Prostate gland (tissue), 2 donors: ENCODE measurements around the gene G2E3. TPM values are rescaled to one million over a fixed set of nuclear protein-coding genes. Genes with fewer than 3 reads are reported as not detected.
"Not testable (repeated sequence)": the region's sequence is repeated elsewhere in the genome, so short reads cannot be mapped to it uniquely, and the experiment has no call there.

ENCODE experiments used
- DNase-seq: peaks from one replicate; pipeline ENCODE4 v3.0.0-alpha.2; 2019; ENCODE audit warnings: low spot score
- H3K27ac ChIP-seq, 2 donors: fragments of 200-600 bp; sonication (generic); 2 replicates each; pipeline ENCODE4 v1.5.1; 2017 to 2019
- H3K27me3 ChIP-seq: fragments of 200-600 bp; sonication (generic); replicated peaks from 2 replicates; pipeline ENCODE4 v1.5.1; 2019; ENCODE audit not compliant: insufficient read depth
- H3K36me3 ChIP-seq, 2 donors: fragments of 200-600 bp; sonication (generic); 1 replicate in 1 of 2; 2 replicates in 1 of 2; pipeline versions ENCODE4 v1.5.1 to v1.8.1; 2017 to 2019
- H3K4me1 ChIP-seq: fragments of 200-600 bp; sonication (generic); replicated peaks from 2 replicates; pipeline ENCODE4 v1.5.1; 2019
- H3K4me3 ChIP-seq, 2 donors: fragments of 200-600 bp; sonication (generic); 2 replicates each; pipeline ENCODE4 v1.5.1; 2017 to 2019
- H3K9me3 ChIP-seq: fragments of 200-600 bp; sonication (generic); 2 replicates; pipeline ENCODE4 v1.5.1; 2017
- POLR2A ChIP-seq: fragments of 450-650 bp; IDR thresholded peaks from one replicate; pipeline ENCODE4 v1.6.1; 2016; ENCODE audit warnings: antibody characterized with exemption, mild to moderate bottlenecking
- POLR2AphosphoS5 ChIP-seq: sonication (generic); formaldehyde crosslinking; IDR thresholded peaks from one replicate; pipeline ENCODE4 v1.6.1; 2017; ENCODE audit warnings: antibody characterized with exemption
- WGBS: methylation state at CpG from one replicate; pipeline ENCODE4 v1.1.5; 2018; 5-methylcytosine and 5-hydroxymethylcytosine counted together
- intact Hi-C: fragments of 100-400 bp; cut with DNase I; formaldehyde crosslinking; loops from one replicate; pipeline ENCODE4 v1.14.2; 2022
- total RNA-seq, 2 donors: library from RNA; depleted of rRNA; stranded (reverse); fragments of >200 nt; gene quantifications; one replicate each; pipeline ENCODE4 v1.1.0, GENCODE V29; 2016
- TF ChIP-seq, protein P1 (sequence below), 4 experiments: fragments of 200-600 bp in 2 of 4; fragments of 450-650 bp in 2 of 4; sonication (generic) in 2 of 4; IDR thresholded peaks; 1 replicate in 3 of 4; 2 replicates in 1 of 4; pipeline ENCODE4 v1.5.1; 2016 to 2019; ENCODE audit warnings: antibody characterized with exemption in 4 of 4, mild to moderate bottlenecking in 2 of 4, moderate library complexity in 2 of 4

The G2E3 gene
- total RNA-seq, 2 donors from 2014 or later = 10.4 to 11.6 TPM

DNA sequence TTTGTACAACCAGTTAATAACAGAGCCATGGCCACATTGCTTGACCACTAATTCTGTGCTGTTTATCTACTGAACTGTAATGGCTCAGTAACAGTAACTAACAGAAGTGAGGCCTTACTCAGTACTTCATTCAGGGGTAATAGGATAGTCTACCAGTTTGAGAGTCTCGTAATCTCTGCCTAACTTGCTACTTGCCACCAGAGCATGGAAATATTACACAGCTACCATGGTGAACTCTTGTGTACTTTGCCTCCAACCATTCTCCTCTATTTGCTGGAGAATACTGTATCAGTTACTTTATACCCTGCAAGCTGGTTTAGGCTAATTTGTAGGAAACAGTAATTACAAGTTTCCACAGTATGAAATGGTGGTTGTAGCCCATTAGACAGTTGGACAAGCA, 73.8 kb downstream of the G2E3 start:
- no peak for DNase-seq
- no peaks in the 10 kb centered on the region for H3K27me3 ChIP-seq
- 100% methylated on average over 1 of the region's 1 CpG for WGBS
- intact Hi-C loops = no loop called here
- no peak overlapping the region for H3K4me3 ChIP-seq
- no peaks in the 10 kb centered on the region for H3K9me3 ChIP-seq
- no peak for TF ChIP-seq POLR2A
- no peaks in the 10 kb centered on the region for H3K36me3 ChIP-seq
- H3K4me1 ChIP-seq = no peaks in the 10 kb centered on the region
- H3K27ac ChIP-seq = no peak overlapping the region

DNA sequence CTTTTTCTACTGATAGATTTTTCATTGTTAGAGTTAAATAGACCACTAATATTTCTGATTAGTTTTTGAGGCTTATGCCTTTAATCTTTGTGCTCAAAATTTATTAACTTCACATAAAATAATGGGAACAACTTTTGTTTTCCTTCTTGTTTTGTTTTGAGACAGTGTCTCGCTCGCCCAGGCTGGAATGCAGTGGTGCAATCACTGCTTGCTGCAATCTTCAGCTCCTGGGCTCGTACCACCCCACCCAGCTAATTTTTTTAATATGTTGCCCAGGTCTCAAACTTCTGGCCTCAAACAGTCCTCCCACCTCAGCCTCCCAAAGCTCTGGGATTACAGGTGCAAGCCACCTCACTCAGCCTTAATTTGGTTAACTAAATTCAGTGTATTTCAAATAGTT, 80.0 kb downstream of the G2E3 start:
- Histone ChIP-seq H3K36me3 (no peaks in the 10 kb centered on the region), H3K4me3 (no peak overlapping the region), H3K4me1 (no peaks in the 10 kb centered on the region), H3K27me3 (no peaks in the 10 kb centered on the region), H3K9me3 (no peaks in the 10 kb centered on the region), H3K27ac (no peak overlapping the region)
- intact Hi-C loops = no loop called here
- WGBS = 86% methylated on average over 3 of the region's 3 CpGs
- no peak for DNase-seq
- TF ChIP-seq POLR2A (no peak), POLR2AphosphoS5 (no peak)
- TF ChIP-seq, protein P1, sequence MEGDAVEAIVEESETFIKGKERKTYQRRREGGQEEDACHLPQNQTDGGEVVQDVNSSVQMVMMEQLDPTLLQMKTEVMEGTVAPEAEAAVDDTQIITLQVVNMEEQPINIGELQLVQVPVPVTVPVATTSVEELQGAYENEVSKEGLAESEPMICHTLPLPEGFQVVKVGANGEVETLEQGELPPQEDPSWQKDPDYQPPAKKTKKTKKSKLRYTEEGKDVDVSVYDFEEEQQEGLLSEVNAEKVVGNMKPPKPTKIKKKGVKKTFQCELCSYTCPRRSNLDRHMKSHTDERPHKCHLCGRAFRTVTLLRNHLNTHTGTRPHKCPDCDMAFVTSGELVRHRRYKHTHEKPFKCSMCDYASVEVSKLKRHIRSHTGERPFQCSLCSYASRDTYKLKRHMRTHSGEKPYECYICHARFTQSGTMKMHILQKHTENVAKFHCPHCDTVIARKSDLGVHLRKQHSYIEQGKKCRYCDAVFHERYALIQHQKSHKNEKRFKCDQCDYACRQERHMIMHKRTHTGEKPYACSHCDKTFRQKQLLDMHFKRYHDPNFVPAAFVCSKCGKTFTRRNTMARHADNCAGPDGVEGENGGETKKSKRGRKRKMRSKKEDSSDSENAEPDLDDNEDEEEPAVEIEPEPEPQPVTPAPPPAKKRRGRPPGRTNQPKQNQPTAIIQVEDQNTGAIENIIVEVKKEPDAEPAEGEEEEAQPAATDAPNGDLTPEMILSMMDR (IDR thresholded peaks at IDR 0.05) = no peak

DNA sequence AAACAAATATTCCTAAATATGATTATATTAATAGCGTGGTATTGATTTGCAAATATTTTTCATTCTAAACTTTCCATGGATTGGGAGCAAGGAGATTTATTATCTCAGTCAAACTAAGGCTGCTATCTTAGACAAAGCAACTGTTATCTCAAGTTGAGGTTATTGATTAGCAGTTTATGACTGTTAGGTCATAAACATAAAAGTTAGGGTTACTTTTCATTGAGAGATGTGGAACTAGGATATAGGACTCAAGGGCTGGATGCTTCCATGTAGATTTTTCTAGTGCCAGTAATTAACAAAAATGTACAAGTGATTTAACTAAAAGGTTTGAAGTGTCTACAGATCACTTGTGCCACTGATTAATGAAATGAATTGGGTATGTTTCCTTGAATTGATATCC, 82.2 kb downstream of the G2E3 start:
- 91% methylated on average over 1 of the region's 1 CpG for WGBS
- intact Hi-C loops = no loop called here
- H3K27ac ChIP-seq = no peak overlapping the region
- no peaks in the 10 kb centered on the region for H3K36me3 ChIP-seq
- TF ChIP-seq POLR2A (no peak), POLR2AphosphoS5 (no peak)
- TF ChIP-seq, protein P1 (IDR thresholded peaks at IDR 0.05) = no peak
- no peak for DNase-seq
- H3K4me3 ChIP-seq = no peak overlapping the region
- H3K9me3 ChIP-seq = no peaks in the 10 kb centered on the region
- H3K27me3 ChIP-seq = no peaks in the 10 kb centered on the region
- H3K4me1 ChIP-seq = no peaks in the 10 kb centered on the region

DNA sequence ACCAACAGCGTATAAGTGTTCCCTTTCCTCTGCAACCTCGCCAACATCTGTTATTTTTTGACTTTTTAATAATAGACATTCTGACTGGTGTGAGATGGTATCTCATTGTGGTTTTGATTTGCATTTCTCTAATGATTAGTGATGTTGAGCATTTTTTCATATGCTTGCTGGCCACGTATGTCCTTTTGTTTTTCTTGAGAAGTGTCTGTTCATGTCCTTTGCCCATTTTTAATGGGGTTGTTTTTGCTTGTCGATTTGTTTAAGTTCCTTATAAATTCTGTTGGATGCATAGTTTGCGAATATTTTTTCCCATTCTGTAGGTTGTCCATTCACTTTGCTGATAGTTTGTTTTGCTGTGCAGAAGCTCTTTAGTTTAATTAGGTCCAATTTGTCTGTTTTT, 85.5 kb downstream of the G2E3 start:
- H3K27me3 ChIP-seq, intact Hi-C loops, H3K27ac ChIP-seq, H3K4me3 ChIP-seq, H3K9me3 ChIP-seq, H3K4me1 ChIP-seq, H3K36me3 ChIP-seq, DNase-seq: not testable (repeated sequence)
- WGBS = 95% methylated on average over 5 of the region's 5 CpGs

DNA sequence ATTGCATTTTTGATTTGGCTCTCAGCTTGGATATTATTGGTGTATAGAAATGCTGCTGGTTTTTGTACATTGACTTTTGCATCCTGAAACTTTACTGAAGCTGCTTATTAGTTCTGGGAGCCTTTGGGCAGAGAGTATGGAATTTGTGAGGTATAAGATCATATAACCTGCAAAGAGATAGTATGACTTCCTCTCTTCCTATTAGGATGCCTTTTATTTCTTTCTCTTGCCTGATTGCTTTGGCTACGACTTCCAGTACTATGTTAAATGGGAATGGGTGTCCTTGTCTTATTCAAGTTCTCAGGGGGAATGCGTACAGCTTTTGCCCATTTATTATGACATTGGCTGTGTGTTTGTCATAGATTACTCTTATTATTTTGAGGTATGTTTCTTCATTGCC, 86.6 kb downstream of the G2E3 start:
- 96% methylated on average over 2 of the region's 2 CpGs for WGBS
- intact Hi-C loops = no loop called here

DNA sequence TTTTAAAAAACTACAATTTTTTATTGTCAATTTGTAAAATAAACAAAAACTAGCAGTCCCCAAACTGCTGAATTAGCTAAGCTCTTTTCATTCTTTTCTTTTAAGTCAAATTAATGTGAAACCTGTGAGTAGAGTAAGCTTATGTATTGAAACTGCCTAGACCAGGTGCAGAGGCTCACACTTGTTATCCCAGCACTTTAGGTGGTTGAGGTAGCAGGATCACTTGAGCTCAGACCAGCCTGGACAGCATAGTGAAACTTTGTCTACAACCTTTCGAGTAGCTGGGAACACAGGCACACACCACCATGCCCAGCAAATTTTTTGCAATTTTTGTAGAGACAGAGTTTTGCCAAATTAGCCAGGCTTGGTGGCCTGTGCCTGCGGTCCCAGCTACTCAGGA, 89.5 kb downstream of the G2E3 start:
- intact Hi-C loops = no loop called here
- H3K36me3 ChIP-seq = no peaks in the 10 kb centered on the region

More for the DNA sequence above, 86.6 kb downstream of the G2E3 start:
- Histone ChIP-seq H3K36me3 (no peaks in the 10 kb centered on the region), H3K27ac (no peak overlapping the region), H3K4me3 (no peak overlapping the region), H3K4me1 (no peaks in the 10 kb centered on the region), H3K9me3 (no peaks in the 10 kb centered on the region), H3K27me3 (no peaks in the 10 kb centered on the region)
- no peak for DNase-seq
- TF ChIP-seq, protein P1 (IDR thresholded peaks at IDR 0.05) = no peak
- TF ChIP-seq POLR2A = no peak
- no peak for TF ChIP-seq POLR2AphosphoS5

More for the DNA sequence above, 89.5 kb downstream of the G2E3 start:
- Histone ChIP-seq H3K9me3 (no peaks in the 10 kb centered on the region), H3K27ac (no peak overlapping the region), H3K4me3 (no peak overlapping the region), H3K27me3 (no peaks in the 10 kb centered on the region), H3K4me1 (no peaks in the 10 kb centered on the region)
- no peak for DNase-seq
- TF ChIP-seq, protein P1 (IDR thresholded peaks at IDR 0.05) = no peak
- TF ChIP-seq POLR2A (no peak), POLR2AphosphoS5 (no peak)
- WGBS = 97% methylated on average over 2 of the region's 2 CpGs
